ENCODE data around the gene RAF1. TPM values are rescaled to one million over a fixed set of nuclear protein-coding genes. Genes with fewer than 3 reads are reported as not detected.
"Not testable (repeated sequence)": the region's sequence is repeated elsewhere in the genome, so short reads cannot be mapped to it uniquely, and the experiment has no call there.

Gene RAF1
- total RNA-seq, 1 experiment from 2014 or later, result 59.0 TPM

GRCh38 chr3:12681089-12681942 is 17.4 kb upstream of the RAF1 start:
- no peak for DNase-seq (ENCODE audit: low read depth)
- in situ Hi-C loops (cut with HindIII; ENCODE audit: low pct_unique_long_range_greater_than_20kb, low sequenced_read_pairs), result no loop called here

GRCh38 chr3:12679468-12679867 is 15.6 kb upstream of the RAF1 start:
- DNase-seq (ENCODE audit: low read depth), result no peak
- in situ Hi-C loops (cut with HindIII; ENCODE audit: low pct_unique_long_range_greater_than_20kb, low sequenced_read_pairs), result no loop called here

- DNase-seq (ENCODE audit: low read depth), result no peak
- in situ Hi-C loops (cut with HindIII; ENCODE audit: low pct_unique_long_range_greater_than_20kb, low sequenced_read_pairs), result no loop called here
Observed at GRCh38 chr3:12677616-12678015, 13.7 kb upstream of the RAF1 start.

GRCh38 chr3:12675115-12675810 is 11.3 kb upstream of the RAF1 start:
- no peak for DNase-seq (ENCODE audit: low read depth)
- in situ Hi-C loops (cut with HindIII; ENCODE audit: low pct_unique_long_range_greater_than_20kb, low sequenced_read_pairs), result no loop called here

GRCh38 chr3:12673956-12674736 is 10.2 kb upstream of the RAF1 start:
- DNase-seq (ENCODE audit: low read depth); in situ Hi-C loops (cut with HindIII; ENCODE audit: low pct_unique_long_range_greater_than_20kb, low sequenced_read_pairs): not testable (repeated sequence)

- in situ Hi-C loops (cut with HindIII; ENCODE audit: low pct_unique_long_range_greater_than_20kb, low sequenced_read_pairs), result no loop called here
- no peak for DNase-seq (ENCODE audit: low read depth)
Observed at GRCh38 chr3:12671120-12671450, 7.2 kb upstream of the RAF1 start.

GRCh38 chr3:12670365-12671119 is 6.6 kb upstream of the RAF1 start:
- DNase-seq (ENCODE audit: low read depth), result no peak
- in situ Hi-C loops (cut with HindIII; ENCODE audit: low pct_unique_long_range_greater_than_20kb, low sequenced_read_pairs), result no loop called here

- no peak for DNase-seq (ENCODE audit: low read depth)
- in situ Hi-C loops (cut with HindIII; ENCODE audit: low pct_unique_long_range_greater_than_20kb, low sequenced_read_pairs), result no loop called here
Observed at GRCh38 chr3:12663401-12663935, 449 bp downstream of the RAF1 start.

- in situ Hi-C loops (cut with HindIII; ENCODE audit: low pct_unique_long_range_greater_than_20kb, low sequenced_read_pairs), result no loop called here
- DNase-seq (ENCODE audit: low read depth), result peak; percentile 23
Observed at GRCh38 chr3:12662593-12663400, 1.1 kb downstream of the RAF1 start.

GRCh38 chr3:12661926-12662592 is 1.9 kb downstream of the RAF1 start:
- in situ Hi-C loops (cut with HindIII; ENCODE audit: low pct_unique_long_range_greater_than_20kb, low sequenced_read_pairs), result no loop called here
- DNase-seq (ENCODE audit: low read depth), result no peak

GRCh38 chr3:12661375-12661774 is 2.5 kb downstream of the RAF1 start:
- in situ Hi-C loops (cut with HindIII; ENCODE audit: low pct_unique_long_range_greater_than_20kb, low sequenced_read_pairs), result not testable (repeated sequence)
- peak; percentile 21 for DNase-seq (ENCODE audit: low read depth)

- in situ Hi-C loops (cut with HindIII; ENCODE audit: low pct_unique_long_range_greater_than_20kb, low sequenced_read_pairs), result no loop called here
- DNase-seq (ENCODE audit: low read depth), result no peak
Observed at GRCh38 chr3:12660196-12660595, 3.7 kb downstream of the RAF1 start.

GRCh38 chr3:12659316-12660015 is 4.5 kb downstream of the RAF1 start:
- no peak for DNase-seq (ENCODE audit: low read depth)
- in situ Hi-C loops (cut with HindIII; ENCODE audit: low pct_unique_long_range_greater_than_20kb, low sequenced_read_pairs), result no loop called here

GRCh38 chr3:12658593-12659058 is 5.3 kb downstream of the RAF1 start:
- DNase-seq (ENCODE audit: low read depth), result no peak
- in situ Hi-C loops (cut with HindIII; ENCODE audit: low pct_unique_long_range_greater_than_20kb, low sequenced_read_pairs), result no loop called here

GRCh38 chr3:12656850-12657249 is 7.1 kb downstream of the RAF1 start:
- in situ Hi-C loops (cut with HindIII; ENCODE audit: low pct_unique_long_range_greater_than_20kb, low sequenced_read_pairs), result no loop called here
- no peak for DNase-seq (ENCODE audit: low read depth)

- DNase-seq (ENCODE audit: low read depth), result no peak
- in situ Hi-C loops (cut with HindIII; ENCODE audit: low pct_unique_long_range_greater_than_20kb, low sequenced_read_pairs), result no loop called here
Observed at GRCh38 chr3:12656193-12656592, 7.7 kb downstream of the RAF1 start.
